ENCODE measurements around the gene TWIST2.

TWIST2 gene

DNA sequence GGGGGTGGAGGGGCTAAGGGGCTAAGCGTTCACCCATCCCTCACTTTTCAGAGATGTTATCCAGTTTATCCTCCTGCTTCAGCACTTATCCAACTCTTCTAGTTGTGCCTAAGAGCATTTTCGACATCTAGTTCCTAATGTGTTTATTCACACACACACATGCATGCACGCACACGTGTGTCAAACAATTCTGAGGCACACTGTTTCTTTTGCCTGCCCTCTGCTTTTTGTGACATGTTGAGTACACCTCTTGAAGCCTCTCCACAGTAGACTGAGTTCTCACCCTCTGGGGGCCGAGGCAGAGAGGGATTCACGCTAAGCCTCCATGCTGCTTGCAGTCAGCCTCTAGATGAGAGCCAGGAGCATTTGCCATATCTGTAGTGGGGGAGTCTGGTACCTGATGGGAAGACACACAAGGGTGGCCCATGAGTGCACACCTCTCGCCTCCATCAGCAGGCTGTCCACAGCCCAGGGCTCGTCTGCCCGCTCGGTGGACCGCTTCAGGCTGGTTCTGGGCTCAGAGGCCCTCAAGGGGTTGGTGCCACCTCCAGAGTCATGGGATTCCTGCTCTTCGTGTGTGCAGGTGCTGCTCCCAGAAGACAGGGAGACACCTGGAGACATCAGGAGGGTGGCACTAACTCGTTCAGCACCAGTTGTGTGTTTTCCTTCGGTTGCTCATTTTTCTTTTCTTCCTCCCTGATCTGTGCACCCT, 11.9 kb downstream of the TWIST2 start:
- no peak for DNase-seq

DNA sequence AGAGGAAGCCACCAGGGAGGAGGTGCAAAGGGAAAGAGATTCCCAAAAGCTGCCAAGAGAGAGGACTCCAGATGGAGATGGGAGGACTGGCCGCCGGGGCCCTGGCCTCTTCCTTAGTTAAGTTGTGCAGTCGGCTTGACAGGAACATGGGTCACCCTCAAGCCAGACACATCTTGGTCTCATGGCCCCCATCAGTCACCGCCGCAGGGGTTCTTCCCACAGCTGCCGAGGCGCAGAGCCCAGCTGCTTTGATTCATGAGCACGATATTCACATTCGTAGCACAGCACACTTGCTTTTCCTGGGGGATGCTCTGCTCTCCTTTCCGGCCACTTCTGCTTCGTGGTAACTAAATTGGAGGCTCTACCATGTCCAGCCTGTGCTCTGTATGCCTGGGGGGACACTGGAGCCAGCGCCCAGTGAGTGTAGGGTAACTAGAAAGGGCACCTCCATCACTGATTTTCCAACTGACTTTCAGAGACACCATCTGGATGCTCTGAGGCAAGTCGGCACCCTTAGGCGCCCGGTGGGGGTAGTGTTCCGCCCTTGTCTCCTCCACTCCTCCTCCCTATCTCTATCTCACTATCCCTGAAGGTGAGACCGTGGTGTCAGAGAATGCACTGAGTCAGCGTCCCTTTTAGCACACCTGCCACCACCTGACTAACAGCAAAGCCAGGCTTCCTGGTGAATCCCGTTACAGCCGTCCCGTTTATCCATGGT, 13.3 kb downstream of the TWIST2 start:
- no peak for DNase-seq

DNA sequence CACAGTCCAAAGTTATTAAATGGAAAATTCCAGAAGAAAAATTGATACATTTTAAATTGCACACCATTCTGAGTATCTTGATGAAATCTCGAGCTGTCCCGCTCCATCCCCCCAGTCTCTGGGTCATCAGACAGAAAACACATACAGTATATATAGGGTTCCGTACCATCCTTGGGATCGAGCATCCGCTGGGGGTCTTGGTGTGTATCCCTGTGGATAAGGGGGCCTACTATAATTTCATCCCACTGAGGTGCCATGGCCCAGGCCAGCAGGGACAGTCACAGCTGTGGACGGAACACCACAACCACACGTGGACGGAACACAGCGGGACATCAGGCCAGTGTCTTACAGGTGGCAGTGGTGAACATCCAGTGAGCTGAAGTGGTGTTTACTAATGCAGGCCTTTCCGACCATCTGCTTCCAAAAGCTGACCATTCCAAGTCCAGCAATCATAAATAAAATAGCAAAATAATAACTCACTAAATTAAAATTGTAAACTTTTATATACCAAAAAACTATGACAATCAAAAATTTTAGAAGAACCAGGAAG, 14.0 kb downstream of the TWIST2 start:
- DNase-seq = no peak

DNA sequence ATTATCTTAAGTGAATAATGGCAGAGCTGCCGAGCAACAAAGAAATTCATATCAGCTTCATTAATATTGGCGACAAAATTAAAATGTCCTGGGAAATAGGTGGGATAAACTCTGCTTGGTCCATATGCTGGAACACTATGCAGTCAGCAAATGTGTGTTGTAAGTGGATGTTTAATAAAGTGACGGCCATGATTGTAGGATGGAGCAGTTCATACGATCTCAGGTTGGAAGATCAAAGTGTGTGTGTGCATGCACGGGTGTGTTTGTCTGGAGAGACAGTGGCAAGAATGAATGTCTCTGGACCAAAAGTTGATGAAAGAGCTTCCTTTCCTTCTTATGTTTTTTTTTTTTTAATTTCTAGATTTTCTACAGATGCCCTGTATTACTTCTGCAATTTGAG, 14.8 kb downstream of the TWIST2 start:
- no peak for DNase-seq

DNA sequence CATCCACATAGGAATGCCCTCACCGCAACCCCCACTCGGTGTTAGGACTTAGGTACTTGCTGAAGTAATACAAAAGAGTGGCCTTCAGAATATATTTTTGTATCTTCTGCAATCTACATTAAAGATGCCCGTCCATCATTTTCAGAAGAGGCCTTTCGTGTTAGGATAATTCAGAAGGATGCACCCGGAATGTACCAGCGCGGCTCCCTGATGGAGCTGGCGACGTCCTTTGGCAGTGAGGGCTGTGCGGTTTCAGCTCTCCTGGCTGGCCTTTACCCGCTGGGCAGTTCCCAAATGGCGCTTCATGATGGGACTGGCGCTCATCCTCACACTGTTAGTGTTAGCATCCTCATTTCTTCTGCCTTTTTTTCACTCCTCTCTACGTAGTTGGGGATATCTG, 15.3 kb downstream of the TWIST2 start:
- no peak for DNase-seq

DNA sequence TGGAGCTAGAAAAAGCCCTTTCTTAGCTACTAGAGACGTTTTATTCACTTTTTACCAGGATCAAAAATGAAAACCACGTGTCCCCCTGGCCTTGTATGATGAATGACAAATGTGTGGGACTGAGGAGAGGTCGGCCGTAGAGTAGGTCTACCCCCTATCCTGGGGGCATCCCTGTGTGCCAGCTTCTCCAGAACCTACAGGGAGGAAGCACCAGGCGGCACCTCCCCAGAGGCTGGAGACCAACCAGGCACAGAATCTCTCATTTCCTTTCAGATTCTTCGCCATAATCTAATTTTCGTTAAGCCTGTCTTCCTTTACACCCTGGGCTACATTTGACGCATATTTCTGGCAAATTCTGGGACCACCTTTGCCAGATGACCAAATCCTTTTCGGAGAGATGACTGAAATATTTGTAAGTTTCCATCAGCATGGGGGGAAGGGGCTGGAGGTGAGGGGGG, 15.9 kb downstream of the TWIST2 start:
- no peak for DNase-seq

DNA sequence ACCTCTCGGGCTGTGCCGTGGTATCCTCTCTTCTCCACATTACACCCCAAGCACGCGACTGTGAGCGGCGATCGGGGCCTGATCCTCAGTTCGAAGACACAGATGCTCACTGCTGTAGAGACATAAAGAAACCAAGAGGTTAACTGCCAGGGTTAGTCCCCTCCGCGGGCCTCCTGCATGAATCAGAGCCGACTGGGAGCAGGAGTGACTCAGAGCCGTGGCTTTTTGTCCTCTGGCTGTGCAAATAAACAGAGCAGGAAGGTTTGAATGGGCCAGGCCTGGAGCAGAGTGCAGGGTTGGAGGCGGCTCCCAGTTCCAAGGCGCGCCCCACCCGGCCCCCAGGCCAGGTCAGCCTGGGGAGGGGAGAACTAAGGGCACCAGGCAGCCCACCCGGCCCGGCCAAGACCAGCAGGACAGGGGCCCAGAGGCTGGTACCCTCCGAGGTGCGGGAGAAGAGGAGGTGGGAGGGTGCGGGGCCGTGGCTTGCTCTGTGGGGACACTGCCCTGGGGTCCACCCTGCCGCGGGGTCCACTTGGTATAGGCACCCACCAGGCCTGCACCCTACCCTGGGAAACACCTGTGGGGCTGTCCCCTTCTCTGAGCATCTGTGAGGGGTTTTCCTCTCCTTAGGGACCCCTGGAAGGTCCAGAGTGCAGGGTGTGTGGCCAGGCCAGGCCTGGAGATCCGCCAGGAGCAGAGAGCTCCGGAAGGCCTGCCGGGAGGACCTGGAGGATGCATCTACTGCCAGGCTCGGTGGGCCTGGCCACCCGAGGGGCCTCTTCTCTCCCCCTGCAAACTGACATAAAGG, 16.5 kb downstream of the TWIST2 start:
- DNase-seq = no peak

DNA sequence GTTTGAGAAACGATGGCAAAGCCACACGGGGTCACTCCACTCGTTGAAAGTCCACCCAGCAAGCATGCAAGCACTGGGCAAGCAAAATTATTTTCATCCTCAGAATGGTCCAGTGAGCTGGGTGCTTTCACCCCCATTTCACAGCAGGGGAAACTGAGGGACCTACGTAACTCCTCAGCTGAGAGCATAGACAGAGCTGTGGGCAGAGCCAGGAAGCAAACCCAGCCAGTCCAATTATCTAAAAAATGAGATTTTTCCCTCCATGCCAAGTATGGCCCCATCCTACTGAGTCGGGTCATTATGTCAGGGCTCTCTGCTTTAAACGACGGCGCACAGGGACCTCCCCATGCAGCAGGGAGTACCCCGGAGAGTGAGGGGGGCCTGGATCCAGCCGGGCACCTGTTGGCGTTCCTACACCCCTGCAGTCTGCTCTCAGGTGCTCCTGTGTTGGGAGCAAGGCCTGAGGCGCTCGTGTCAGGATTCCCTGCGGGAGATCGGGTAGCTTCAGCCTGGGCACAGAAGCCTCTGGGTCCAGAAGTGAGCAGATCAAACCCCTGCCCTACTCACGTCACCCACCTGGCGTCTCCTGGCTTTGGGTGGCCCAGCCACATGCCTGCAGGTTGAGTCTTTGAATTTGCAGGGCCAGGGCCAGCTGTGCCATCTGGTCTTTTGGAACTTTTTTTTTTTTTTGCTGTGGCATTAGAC, 17.3 kb downstream of the TWIST2 start:
- no peak for DNase-seq

DNA sequence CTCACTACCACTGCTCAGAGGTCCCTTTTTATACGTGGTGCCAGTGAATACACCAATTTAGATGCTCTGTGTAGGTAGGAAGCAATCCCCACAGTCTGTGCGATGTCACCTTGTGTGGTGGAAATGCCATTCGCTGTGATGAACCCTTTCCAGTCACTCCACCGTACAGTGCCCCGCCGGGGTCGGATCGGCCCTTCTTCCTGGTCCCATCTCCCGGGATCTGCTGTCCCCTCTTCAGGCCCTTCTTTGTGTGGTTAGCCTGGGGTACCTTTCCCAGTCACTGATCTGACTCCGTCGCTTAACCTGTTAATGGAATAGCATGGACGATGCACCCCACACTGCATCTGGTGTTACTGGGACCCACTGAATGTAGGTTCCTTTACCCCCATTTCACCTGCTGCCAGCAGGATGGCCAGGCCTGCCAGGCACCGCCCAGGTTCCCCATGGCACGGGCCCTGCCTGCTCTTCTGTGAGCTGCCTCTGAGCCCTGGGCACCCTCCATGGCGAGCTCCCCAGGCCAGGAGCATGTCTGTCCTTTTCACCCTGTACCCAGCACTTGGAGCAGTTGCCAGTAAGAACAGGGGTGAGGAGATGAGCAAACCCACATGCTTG, 18.0 kb downstream of the TWIST2 start:
- no peak for DNase-seq

DNA sequence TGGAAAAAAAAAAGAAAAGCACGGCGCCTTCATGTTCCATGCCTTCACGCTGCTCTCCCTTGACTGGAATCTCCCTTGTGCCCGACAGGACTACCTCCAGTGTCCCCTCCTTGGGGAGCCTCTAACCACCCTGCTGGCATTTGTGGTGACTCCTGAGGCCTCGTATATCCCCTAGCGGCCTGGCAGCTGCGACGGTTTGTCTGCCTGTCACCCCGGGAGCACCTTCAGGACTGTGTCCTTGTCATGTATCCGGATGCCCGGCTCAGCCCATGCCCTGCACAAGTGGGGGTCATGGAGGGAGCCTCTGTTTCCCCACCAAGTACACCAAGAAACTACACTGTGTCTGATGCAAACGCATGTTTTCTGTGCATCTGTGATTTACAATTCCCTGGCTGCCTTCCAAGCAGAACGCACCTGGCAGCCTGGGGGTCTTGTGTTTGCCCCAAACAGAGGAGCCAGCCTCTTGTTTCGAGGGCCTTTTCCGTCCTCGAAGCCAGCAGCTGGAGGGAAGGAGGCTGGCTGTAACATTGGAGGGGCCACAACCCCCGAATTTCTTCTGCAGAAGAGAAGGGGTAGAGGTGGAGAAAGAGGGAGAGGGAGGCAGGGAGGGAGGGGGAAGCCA, 18.9 kb downstream of the TWIST2 start:
- peak; percentile 70 for DNase-seq

DNA sequence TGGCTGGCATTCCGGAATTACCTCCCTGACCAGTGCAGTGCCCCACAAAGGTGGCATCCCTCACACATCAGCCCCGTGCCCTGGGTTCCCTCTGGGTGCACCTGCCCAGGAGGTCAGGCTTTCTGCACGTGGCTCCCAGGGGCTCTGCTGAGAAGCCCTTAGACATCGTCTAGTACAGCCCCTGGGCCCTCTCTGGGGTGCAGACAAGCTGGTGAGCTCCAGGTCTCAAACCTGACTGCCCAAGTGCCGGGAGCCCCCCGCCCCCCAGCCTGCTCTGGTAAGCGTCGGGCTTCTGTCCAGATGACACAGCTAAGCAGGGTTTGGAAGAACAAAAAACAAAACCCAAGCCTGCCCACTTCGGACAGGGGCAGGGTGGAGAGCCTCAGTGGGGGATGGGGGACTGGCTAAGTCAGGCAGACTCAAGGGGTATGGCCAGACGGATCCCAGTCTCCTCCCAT, 20.2 kb downstream of the TWIST2 start:
- DNase-seq = no peak

DNA sequence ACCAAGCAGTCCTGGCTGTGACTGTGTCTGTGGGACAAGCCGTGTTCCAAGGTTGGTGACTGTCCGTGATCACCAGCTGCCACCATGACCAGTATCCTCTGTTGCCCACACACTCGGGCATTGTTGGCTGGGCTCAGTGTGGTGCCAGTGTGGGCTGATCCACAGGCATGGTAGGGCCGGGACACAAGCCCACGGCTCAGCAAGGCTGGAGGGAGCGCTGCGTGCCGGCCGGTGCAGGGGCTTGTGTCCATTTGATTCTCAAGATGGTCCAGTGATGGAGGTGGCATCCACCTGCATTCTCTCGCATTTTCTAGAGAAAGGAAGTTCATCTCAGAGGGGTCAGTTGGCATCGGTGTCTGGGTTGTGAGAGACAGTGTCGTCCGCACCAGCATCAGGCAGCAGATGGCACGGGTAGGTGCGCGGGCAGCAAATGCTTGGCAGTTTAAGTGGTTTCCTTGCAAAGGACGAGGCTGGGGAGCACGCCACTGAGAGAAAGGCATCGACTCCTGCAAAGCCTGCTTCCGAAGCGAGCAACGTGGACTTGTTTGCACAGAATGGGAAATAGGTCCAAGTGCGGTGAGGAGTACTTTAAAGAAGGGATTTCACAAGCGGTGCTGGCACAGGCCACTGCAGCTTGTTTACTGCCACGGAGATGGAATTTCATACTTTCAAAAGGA, 20.9 kb downstream of the TWIST2 start:
- DNase-seq = no peak

DNA sequence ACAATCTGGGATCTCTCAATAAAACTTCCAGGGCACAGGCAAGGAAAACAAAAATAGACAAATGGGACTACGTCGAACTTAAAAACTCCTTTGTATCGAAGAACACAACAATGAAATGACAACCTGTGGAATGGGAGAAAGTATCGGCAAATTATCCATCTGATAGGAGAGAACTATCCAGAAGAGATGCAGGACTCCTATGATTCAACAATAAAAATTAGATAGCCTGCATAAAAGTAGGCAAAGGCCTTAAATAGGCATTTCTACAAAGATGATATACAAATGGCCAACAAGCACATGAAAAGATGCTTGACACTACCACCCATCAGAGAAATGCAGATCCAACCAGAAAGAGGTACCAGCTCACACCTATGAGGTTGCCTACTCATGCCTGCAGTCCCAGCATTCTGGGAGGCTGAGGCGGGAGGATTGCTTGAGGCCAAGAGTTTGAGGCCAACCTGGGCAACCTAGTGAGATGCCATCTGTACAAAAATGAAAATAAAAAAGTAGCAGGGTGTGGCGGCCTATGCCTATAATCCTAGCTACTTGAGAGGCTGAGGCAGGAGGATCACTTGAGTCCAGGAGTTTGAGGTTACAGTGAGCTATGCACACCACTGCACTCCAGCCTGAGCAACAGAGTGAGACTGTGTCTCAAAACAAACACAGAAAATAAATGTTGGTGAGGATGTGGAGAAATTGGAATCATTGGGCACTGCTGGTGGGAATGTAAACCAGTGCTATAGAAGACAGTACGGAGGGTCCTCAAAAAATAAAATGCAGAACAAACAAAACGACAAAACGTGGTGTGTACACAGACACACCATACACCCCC, 21.6 kb downstream of the TWIST2 start:
- DNase-seq = no peak

DNA sequence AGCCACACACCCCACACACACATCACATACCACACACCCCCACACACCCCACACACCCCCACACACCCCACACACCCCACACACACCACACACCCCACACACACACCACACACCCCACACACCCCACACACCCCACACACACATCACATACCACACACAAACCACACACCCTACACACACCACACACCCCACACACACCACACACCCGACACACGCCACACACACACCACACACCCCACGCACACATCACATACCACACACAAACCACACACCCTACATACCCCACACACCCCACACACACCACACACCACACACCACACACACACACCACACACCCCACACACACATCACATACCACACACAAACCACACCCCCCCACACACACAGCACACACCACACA, 22.4 kb downstream of the TWIST2 start:
- DNase-seq = no peak

DNA sequence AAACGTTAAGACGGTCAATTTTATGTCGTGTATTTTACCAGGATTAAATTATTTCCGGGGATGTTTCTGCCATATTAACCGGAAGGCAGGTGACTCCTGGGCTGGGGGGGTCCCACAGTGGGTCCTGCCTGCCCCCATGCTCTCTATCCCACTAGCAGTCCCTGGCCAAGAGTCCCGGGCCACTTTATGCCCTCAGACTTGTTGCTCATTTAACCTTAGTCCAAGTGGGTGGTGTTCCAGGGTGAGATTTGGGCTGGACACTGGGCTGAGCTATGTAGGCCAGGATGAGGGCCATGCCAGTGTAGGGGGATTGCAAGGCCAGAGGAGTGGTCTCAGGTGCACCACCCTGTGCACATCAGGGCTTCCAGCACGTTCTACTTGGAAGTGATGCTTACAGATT, 24.1 kb downstream of the TWIST2 start:
- no peak for DNase-seq

DNA sequence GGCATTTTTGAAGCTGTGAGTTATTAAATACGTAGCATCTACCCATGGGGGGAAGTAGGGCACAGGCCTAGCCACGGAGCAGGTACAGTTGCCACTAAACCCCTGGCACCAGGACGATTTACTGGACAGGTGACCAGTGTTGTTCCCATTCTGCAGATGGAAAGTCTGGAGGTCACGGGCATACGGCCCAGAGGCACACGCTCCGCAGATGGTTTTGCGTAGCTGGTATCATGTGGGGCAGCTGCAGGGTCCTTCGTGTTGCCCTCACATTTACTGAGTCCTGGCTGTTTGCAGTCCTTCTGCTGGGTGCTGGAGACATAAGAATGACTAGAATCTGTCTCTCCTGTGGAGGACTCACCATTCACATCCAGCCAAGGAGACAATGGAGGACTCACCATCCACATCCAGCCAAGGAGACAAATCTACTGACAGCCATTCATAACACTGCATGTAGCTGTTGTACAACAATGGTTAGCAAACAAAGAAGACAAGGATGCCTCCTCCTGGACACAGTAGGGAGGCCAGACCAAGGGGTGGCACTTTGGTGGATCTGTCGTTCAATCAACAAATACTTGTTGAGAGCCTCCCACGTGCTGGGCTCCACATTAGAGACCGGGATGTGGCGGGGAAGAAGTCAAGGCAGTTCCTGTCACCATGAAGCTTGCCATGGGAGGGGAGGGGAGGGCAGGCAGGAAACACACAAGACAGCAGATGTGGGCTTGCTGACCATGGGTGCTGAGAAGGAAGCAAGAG, 24.9 kb downstream of the TWIST2 start:
- no peak for DNase-seq

DNA sequence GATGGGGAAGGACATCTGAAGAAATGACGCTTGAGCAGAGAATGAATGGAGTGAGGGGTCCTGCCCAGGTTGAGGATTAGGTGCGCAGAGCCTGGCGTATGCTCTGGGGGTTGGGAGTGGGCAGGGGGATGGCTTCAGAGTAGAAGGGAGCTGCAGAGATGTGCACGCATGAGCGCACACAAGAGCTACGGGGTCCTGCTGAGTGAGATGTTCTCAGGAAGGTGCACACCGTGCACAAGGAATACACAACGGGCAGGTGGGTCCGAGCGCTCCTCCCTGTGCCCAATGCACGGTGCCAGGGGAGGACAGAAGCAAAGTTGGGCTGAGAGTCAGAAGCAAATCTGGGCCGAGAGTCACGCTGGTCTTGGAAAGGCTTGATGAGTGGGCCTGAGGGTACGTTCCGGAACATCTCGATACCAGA, 25.5 kb downstream of the TWIST2 start:
- no peak for DNase-seq

DNA sequence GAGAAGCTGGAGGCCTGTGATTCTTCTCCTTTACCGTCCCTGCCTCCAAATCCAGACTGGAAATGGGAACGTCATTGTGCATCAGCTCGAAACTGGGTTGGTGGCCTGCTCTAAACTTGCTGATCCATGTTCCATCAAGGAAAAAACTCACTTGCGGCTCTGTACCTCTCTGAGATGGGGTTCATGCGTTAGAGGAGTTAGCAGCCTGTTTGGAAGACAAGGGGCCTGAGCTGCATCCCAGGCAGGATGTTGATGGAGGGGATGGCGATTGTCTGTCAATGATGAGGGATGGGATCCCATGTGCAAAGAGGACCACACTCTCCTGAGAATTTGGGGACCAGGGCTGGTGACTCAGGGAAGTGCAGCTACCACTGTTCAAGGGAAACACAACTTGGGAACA, 26.0 kb downstream of the TWIST2 start:
- DNase-seq = no peak

DNA sequence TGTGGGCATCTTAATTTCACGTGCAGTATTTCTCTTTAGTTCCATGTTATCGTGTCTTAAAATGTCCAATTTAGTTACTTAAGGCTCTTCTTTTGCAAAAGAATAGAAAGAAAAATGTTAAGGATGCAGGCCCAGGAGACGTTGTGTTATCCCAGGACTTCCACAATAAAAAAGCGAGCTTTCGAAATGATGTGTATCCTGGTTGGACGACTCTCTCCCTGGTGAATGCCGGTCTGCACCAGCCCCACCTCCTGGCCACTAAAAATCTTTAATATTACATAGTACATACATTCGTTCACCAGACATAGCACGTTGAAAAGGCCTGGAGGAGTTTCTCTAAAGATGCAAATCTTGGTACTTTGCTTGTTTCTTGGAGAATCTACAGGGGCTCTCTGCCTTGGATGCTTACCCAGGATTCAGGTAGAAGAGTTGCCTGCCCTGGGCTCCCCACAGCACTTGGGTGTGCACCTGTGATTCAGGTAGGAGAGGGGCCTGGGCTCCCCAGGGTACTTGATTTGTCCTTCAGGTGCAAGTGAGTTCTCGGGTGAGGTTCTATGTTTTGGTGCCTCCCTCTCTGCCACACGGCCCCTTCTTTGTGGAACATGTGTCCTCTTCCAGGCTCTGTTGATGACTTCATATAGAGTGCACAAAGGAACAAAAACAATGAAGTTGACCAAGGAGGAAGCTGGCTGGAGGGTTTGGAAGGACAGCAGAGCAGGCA, 26.6 kb downstream of the TWIST2 start:
- no peak for DNase-seq

Measured in NCI-H1105 treated with DMSO at 0.1 percent for 48 hours (cell line).